Measurements from ENCODE around the gene PIAS3.
A peak's percentile ranks its signal among the peaks of the same experiment; 100 is the strongest.

Gene PIAS3

DNA sequence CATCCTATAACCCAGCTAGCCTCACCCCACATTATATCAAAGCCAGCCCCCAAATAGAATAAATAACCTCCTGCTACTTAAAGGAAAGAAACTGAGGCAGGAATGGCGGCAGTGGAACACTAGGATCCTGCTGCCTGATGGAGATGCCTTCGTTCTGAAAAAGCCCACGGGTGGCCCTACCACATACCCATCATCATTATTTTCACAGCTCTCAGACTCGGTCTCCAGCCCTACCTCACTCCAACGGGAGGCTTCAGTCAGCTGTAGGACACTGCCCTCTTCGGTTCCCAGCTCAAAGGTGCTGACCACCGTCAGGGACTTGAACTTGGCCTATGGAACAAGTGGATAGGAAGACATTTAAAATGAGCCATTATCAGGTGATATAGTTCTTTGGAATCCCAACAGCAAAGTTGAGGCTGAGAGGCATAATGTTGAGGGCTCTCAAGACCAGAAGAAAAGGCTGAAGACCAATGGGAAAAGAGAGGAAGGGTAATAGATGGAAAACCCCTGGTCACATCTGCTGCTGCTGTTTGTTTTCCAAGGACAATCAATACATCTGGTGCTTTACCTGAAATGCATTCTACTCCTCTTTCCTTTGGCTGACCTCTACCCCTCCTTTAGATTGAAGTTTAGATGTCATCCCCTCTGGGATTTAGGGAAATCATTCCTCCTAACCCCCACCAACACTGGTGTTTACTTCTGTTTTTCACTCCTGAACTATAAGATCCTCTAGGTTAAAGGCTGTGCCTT, 34.6 kb upstream of the PIAS3 start:
- TF ChIP-seq, protein P1, sequence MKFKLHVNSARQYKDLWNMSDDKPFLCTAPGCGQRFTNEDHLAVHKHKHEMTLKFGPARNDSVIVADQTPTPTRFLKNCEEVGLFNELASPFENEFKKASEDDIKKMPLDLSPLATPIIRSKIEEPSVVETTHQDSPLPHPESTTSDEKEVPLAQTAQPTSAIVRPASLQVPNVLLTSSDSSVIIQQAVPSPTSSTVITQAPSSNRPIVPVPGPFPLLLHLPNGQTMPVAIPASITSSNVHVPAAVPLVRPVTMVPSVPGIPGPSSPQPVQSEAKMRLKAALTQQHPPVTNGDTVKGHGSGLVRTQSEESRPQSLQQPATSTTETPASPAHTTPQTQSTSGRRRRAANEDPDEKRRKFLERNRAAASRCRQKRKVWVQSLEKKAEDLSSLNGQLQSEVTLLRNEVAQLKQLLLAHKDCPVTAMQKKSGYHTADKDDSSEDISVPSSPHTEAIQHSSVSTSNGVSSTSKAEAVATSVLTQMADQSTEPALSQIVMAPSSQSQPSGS (tag by site-specific recombination; IDR thresholded peaks at IDR 0.05; ENCODE audit: low read depth), result no peak
- TF ChIP-seq, protein P2, sequence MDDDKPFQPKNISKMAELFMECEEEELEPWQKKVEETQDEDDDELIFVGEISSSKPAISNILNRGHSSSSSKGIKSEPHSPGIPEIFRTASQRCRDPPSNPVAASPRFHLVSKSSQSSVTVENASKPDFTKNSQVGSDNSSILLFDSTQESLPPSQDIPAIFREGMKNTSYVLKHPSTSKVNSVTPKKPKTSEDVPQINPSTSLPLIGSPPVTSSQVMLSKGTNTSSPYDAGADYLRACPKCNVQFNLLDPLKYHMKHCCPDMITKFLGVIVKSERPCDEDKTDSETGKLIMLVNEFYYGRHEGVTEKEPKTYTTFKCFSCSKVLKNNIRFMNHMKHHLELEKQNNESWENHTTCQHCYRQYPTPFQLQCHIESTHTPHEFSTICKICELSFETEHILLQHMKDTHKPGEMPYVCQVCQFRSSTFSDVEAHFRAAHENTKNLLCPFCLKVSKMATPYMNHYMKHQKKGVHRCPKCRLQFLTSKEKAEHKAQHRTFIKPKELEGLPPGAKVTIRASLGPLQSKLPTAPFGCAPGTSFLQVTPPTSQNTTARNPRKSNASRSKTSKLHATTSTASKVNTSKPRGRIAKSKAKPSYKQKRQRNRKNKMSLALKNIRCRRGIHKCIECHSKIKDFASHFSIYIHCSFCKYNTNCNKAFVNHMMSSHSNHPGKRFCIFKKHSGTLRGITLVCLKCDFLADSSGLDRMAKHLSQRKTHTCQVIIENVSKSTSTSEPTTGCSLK (tag by site-specific recombination; IDR thresholded peaks at IDR 0.05), result no peak
- no peak for TF ChIP-seq KLF16 (tag by site-specific recombination; IDR thresholded peaks at IDR 0.05)
- TF ChIP-seq ZNF473 (tag by site-specific recombination; IDR thresholded peaks at IDR 0.05), result no peak
- TF ChIP-seq, protein P3, sequence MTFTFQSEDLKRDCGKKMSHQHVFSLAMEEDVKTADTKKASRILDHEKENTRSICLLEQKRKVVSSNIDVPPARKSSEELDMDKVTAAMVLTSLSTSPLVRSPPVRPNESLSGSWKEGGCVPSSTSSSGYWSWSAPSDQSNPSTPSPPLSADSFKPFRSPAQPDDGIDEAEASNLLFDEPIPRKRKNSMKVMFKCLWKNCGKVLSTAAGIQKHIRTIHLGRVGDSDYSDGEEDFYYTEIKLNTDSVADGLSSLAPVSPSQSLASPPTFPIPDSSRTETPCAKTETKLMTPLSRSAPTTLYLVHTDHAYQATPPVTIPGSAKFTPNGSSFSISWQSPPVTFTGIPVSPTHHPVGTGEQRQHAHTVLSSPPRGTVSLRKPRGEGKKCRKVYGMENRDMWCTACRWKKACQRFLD (tag by site-specific recombination; IDR thresholded peaks at IDR 0.05), result no peak
- TF ChIP-seq PRDM1 (tag by site-specific recombination; IDR thresholded peaks at IDR 0.05), result no peak
- TF ChIP-seq, protein P4, sequence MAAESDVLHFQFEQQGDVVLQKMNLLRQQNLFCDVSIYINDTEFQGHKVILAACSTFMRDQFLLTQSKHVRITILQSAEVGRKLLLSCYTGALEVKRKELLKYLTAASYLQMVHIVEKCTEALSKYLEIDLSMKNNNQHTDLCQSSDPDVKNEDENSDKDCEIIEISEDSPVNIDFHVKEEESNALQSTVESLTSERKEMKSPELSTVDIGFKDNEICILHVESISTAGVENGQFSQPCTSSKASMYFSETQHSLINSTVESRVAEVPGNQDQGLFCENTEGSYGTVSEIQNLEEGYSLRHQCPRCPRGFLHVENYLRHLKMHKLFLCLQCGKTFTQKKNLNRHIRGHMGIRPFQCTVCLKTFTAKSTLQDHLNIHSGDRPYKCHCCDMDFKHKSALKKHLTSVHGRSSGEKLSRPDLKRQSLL (tag by site-specific recombination; IDR thresholded peaks at IDR 0.05), result no peak
- TF ChIP-seq ZNF623 (tag by site-specific recombination; IDR thresholded peaks at IDR 0.05), result no peak
- TF ChIP-seq ZNF184 (tag by site-specific recombination; IDR thresholded peaks at IDR 0.05), result no peak
- TF ChIP-seq, protein P5, sequence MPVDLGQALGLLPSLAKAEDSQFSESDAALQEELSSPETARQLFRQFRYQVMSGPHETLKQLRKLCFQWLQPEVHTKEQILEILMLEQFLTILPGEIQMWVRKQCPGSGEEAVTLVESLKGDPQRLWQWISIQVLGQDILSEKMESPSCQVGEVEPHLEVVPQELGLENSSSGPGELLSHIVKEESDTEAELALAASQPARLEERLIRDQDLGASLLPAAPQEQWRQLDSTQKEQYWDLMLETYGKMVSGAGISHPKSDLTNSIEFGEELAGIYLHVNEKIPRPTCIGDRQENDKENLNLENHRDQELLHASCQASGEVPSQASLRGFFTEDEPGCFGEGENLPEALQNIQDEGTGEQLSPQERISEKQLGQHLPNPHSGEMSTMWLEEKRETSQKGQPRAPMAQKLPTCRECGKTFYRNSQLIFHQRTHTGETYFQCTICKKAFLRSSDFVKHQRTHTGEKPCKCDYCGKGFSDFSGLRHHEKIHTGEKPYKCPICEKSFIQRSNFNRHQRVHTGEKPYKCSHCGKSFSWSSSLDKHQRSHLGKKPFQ (tag by site-specific recombination; IDR thresholded peaks at IDR 0.05), result no peak
- TF ChIP-seq, protein P6, sequence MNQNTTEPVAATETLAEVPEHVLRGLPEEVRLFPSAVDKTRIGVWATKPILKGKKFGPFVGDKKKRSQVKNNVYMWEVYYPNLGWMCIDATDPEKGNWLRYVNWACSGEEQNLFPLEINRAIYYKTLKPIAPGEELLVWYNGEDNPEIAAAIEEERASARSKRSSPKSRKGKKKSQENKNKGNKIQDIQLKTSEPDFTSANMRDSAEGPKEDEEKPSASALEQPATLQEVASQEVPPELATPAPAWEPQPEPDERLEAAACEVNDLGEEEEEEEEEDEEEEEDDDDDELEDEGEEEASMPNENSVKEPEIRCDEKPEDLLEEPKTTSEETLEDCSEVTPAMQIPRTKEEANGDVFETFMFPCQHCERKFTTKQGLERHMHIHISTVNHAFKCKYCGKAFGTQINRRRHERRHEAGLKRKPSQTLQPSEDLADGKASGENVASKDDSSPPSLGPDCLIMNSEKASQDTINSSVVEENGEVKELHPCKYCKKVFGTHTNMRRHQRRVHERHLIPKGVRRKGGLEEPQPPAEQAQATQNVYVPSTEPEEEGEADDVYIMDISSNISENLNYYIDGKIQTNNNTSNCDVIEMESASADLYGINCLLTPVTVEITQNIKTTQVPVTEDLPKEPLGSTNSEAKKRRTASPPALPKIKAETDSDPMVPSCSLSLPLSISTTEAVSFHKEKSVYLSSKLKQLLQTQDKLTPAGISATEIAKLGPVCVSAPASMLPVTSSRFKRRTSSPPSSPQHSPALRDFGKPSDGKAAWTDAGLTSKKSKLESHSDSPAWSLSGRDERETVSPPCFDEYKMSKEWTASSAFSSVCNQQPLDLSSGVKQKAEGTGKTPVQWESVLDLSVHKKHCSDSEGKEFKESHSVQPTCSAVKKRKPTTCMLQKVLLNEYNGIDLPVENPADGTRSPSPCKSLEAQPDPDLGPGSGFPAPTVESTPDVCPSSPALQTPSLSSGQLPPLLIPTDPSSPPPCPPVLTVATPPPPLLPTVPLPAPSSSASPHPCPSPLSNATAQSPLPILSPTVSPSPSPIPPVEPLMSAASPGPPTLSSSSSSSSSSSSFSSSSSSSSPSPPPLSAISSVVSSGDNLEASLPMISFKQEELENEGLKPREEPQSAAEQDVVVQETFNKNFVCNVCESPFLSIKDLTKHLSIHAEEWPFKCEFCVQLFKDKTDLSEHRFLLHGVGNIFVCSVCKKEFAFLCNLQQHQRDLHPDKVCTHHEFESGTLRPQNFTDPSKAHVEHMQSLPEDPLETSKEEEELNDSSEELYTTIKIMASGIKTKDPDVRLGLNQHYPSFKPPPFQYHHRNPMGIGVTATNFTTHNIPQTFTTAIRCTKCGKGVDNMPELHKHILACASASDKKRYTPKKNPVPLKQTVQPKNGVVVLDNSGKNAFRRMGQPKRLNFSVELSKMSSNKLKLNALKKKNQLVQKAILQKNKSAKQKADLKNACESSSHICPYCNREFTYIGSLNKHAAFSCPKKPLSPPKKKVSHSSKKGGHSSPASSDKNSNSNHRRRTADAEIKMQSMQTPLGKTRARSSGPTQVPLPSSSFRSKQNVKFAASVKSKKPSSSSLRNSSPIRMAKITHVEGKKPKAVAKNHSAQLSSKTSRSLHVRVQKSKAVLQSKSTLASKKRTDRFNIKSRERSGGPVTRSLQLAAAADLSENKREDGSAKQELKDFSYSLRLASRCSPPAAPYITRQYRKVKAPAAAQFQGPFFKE (tag by site-specific recombination; IDR thresholded peaks at IDR 0.05; ENCODE audit: borderline replicate concordance), result no peak
- TF ChIP-seq, protein P7, sequence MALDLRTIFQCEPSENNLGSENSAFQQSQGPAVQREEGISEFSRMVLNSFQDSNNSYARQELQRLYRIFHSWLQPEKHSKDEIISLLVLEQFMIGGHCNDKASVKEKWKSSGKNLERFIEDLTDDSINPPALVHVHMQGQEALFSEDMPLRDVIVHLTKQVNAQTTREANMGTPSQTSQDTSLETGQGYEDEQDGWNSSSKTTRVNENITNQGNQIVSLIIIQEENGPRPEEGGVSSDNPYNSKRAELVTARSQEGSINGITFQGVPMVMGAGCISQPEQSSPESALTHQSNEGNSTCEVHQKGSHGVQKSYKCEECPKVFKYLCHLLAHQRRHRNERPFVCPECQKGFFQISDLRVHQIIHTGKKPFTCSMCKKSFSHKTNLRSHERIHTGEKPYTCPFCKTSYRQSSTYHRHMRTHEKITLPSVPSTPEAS (tag by site-specific recombination; IDR thresholded peaks at IDR 0.05), result no peak
- no peak for TF ChIP-seq ZNF776 (tag by site-specific recombination; IDR thresholded peaks at IDR 0.05; ENCODE audit: borderline replicate concordance)
- no peak for TF ChIP-seq ZNF426 (tag by site-specific recombination; IDR thresholded peaks at IDR 0.05)
- no peak for TF ChIP-seq ZNF664 (tag by site-specific recombination; IDR thresholded peaks at IDR 0.05)
- TF ChIP-seq, protein P8, sequence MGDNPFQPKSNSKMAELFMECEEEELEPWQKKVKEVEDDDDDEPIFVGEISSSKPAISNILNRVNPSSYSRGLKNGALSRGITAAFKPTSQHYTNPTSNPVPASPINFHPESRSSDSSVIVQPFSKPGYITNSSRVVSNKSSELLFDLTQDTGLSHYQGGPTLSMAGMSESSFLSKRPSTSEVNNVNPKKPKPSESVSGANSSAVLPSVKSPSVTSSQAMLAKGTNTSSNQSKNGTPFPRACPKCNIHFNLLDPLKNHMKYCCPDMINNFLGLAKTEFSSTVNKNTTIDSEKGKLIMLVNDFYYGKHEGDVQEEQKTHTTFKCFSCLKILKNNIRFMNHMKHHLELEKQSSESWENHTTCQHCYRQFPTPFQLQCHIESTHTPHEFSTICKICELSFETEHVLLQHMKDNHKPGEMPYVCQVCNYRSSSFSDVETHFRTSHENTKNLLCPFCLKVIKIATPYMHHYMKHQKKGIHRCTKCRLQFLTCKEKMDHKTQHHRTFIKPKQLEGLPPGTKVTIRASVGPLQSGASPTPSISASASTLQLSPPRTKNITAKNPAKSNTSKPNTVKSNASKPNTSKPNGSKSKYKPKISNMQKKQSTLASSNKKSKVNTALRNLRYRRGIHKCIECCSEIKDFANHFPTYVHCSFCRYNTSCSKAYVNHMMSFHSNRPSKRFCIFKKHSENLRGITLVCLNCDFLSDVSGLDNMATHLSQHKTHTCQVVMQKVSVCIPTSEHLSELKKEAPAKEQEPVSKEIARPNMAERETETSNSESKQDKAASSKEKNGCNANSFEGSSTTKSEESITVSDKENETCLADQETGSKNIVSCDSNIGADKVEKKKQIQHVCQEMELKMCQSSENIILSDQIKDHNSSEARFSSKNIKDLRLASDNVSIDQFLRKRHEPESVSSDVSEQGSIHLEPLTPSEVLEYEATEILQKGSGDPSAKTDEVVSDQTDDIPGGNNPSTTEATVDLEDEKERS (tag by site-specific recombination; IDR thresholded peaks at IDR 0.05), result no peak
- TF ChIP-seq ZNF660 (tag by site-specific recombination; IDR thresholded peaks at IDR 0.05), result no peak
- H3K36me3 ChIP-seq (ENCODE audit: control insufficient read depth in 2 of 2, insufficient read depth in 1 of 2, low read length in 2 of 2), result no peaks in the 10 kb centered on the region
- H3K9me3 ChIP-seq (ENCODE audit: control insufficient read depth, insufficient read depth, low read depth, low read length), result no peaks in the 10 kb centered on the region
- H3K27ac ChIP-seq (ENCODE audit: extremely low read depth, low read depth, low read length), result peak overlapping the region; percentile 6; the same call in 1 of the 2 replicates
- CTCF ChIA-PET, result interaction anchor here (0.6 to 11.9 kb wide), 12 partner anchors 8 to 128 kb away, joined by 3 to 222 read pairs (median 18); partner anchors contain the start of genes HJV, ITGA10 and NUDT17
- POLR2A ChIA-PET, result interaction anchor here (2.1 to 2.7 kb wide), 2 partner anchors 15 to 34 kb away, joined by 9 to 41 read pairs; partner anchors contain the start of gene PIAS3
- H3K4me3 ChIP-seq (ENCODE audit: low read depth, low read length), result no peak overlapping the region
- H3K4me1 ChIP-seq (ENCODE audit: control insufficient read depth, insufficient read depth, low read length), result peaks cover 15% of the 10 kb centered on the region

Data from HEK293 (cell line).